CD8-positive, alpha-beta memory T cell (primary cell): Measurements from ENCODE around the gene PTK7. TPM values are rescaled to one million over a fixed set of nuclear protein-coding genes. Genes with fewer than 3 reads are reported as not detected.

Experiments used
- CTCF ChIA-PET: fragments of 350-600 bp; sonication (Branson Sonifier 250); formaldehyde crosslinking; loops from one replicate; lab custom pipeline; 2021; ENCODE audit warnings: antibody characterized with exemption; lab: Charles Lee
- POLR2A ChIA-PET: fragments of 350-600 bp; sonication (Branson Sonifier 250); formaldehyde crosslinking; loops from one replicate; lab custom pipeline; 2021; ENCODE audit warnings: antibody characterized with exemption; lab: Charles Lee
- DNase-seq, 5 donors: peaks; one replicate each; pipeline versions ENCODE4 v3.0.0 to v3.0.0-alpha.2; 2020 to 2022; ENCODE audit warnings: mixed read lengths in 1 of 5
- H3K27ac ChIP-seq: one replicate; pipeline ENCODE4 v1.7.0; 2013; ENCODE audit warnings: low read depth, mild to moderate bottlenecking, low read length, moderate library complexity
- H3K27me3 ChIP-seq: 2 replicates; pipeline ENCODE4 v1.7.0; 2013; ENCODE audit warnings: low read length, mild to moderate bottlenecking; ENCODE audit not compliant: insufficient read depth, poor library complexity, severe bottlenecking
- H3K36me3 ChIP-seq: 2 replicates; pipeline ENCODE4 v1.7.0; 2013; ENCODE audit warnings: mild to moderate bottlenecking, low read length, moderate library complexity; ENCODE audit not compliant: insufficient read depth
- H3K4me1 ChIP-seq: 2 replicates; pipeline ENCODE4 v1.7.0; 2013; ENCODE audit warnings: mild to moderate bottlenecking, low read length, moderate library complexity; ENCODE audit not compliant: insufficient read depth
- H3K4me3 ChIP-seq: 2 replicates; pipeline ENCODE4 v1.7.0; 2013; ENCODE audit warnings: mild to moderate bottlenecking, low read length
- H3K9me3 ChIP-seq: 2 replicates; pipeline ENCODE4 v1.7.0; 2013; ENCODE audit warnings: mild to moderate bottlenecking, low read length
- H3K27ac Mint-ChIP-seq, 8 donors: one replicate each; pipeline ENCODE4 v1.8.0; 2020 to 2021; ENCODE audit warnings: mixed read lengths in 8 of 8, mild to moderate bottlenecking in 6 of 8, inconsistent platforms in 3 of 8, moderate library complexity in 3 of 8
- H3K27me3 Mint-ChIP-seq, 2 donors: one replicate each; pipeline ENCODE4 v1.8.0; 2020 to 2021; ENCODE audit warnings: mixed read lengths in 2 of 2, mild to moderate bottlenecking in 1 of 2, moderate library complexity in 1 of 2
- H3K36me3 Mint-ChIP-seq, 3 donors: one replicate each; pipeline ENCODE4 v1.8.0; 2020 to 2021; ENCODE audit warnings: mixed read lengths in 3 of 3, inconsistent platforms in 1 of 3, mild to moderate bottlenecking in 1 of 3
- H3K4me1 Mint-ChIP-seq, 3 donors: one replicate each; pipeline ENCODE4 v1.8.0; 2020 to 2021; ENCODE audit warnings: mixed read lengths in 3 of 3, inconsistent platforms in 1 of 3, mild to moderate bottlenecking in 1 of 3
- H3K4me3 Mint-ChIP-seq, 7 donors: one replicate each; pipeline ENCODE4 v1.8.0; 2020 to 2021; ENCODE audit warnings: mixed read lengths in 7 of 7, mild to moderate bottlenecking in 6 of 7, moderate library complexity in 4 of 7, inconsistent platforms in 2 of 7
- H3K9me3 Mint-ChIP-seq, 5 donors: one replicate each; pipeline ENCODE4 v1.8.0; 2020 to 2022; ENCODE audit warnings: mixed read lengths in 5 of 5, mild to moderate bottlenecking in 3 of 5, moderate library complexity in 2 of 5, inconsistent platforms in 1 of 5
- polyA plus RNA-seq: library from polyadenylated mRNA; unstranded; fragments of 300-500 nt; fragmentation: Illumina TruSeq; gene quantifications from one replicate; pipeline ENCODE4 v1.2.3, GENCODE V29; 2021
- total RNA-seq, 2 experiments: library from RNA; stranded (reverse); gene quantifications; one replicate each; pipeline ENCODE4 v1.2.3, GENCODE V29; 2021

The PTK7 gene
- total and polyA plus RNA-seq, 3 experiments from 2014 or later, result 1.6 to 1.9 (median 1.6) TPM

DNA sequence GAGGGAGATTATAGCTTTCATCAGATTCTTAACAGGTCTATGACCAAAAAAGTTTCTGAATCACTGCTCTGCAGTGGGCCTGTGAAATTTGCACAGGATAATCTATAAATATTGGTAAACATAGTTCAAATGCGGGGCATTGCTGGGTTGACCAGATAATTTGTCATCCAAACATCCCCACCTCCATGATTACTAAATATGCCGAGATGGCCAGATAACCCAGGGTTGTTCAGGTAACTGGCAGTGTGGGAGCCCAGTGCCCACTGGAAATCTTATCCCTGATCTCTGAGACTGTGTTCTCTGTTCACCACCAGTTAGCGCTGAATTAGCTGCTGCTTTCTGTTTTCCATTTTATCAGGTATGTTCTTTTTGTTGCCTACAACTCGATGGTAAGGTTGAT is 21.4 kb downstream of the PTK7 start:
- no peaks in the 10 kb centered on the region for H3K9me3 Mint-ChIP-seq
- H3K9me3 ChIP-seq, result no peaks in the 10 kb centered on the region
- no peak for DNase-seq
- H3K27ac Mint-ChIP-seq, result no peak overlapping the region
- POLR2A ChIA-PET, result no interaction called here
- no peaks in the 10 kb centered on the region for H3K36me3 Mint-ChIP-seq
- H3K36me3 ChIP-seq, result no peaks in the 10 kb centered on the region
- no peaks in the 10 kb centered on the region for H3K4me1 ChIP-seq
- peaks cover 2 to 3% of the 10 kb centered on the region in 2 donors for H3K27me3 Mint-ChIP-seq
- no peak overlapping the region for H3K27ac ChIP-seq
- CTCF ChIA-PET, result no interaction called here
- H3K27me3 ChIP-seq, result no peaks in the 10 kb centered on the region
- peaks cover 8 to 17% (median 17%) of the 10 kb centered on the region in 3 donors for H3K4me1 Mint-ChIP-seq
- no peak overlapping the region for H3K4me3 Mint-ChIP-seq
- no peak overlapping the region for H3K4me3 ChIP-seq

- no peaks in the 10 kb centered on the region for H3K9me3 Mint-ChIP-seq
- no peaks in the 10 kb centered on the region for H3K27me3 ChIP-seq
- no peak for DNase-seq
- no peaks in the 10 kb centered on the region for H3K36me3 ChIP-seq
- no peaks in the 10 kb centered on the region for H3K4me1 ChIP-seq
- CTCF ChIA-PET, result no interaction called here
- no peak overlapping the region for H3K4me3 Mint-ChIP-seq
- H3K27me3 Mint-ChIP-seq, result peaks cover 2 to 3% of the 10 kb centered on the region in 2 donors
- no peaks in the 10 kb centered on the region for H3K36me3 Mint-ChIP-seq
- no peaks in the 10 kb centered on the region for H3K9me3 ChIP-seq
- no peak overlapping the region for H3K27ac ChIP-seq
- no peak overlapping the region for H3K27ac Mint-ChIP-seq
- no peak overlapping the region for H3K4me3 ChIP-seq
- peaks cover 1 to 5% (median 4%) of the 10 kb centered on the region in 3 donors for H3K4me1 Mint-ChIP-seq
- POLR2A ChIA-PET, result no interaction called here
Measured at GRCh38 chr6:43101497-43101896, 25.4 kb downstream of the PTK7 start.

DNA sequence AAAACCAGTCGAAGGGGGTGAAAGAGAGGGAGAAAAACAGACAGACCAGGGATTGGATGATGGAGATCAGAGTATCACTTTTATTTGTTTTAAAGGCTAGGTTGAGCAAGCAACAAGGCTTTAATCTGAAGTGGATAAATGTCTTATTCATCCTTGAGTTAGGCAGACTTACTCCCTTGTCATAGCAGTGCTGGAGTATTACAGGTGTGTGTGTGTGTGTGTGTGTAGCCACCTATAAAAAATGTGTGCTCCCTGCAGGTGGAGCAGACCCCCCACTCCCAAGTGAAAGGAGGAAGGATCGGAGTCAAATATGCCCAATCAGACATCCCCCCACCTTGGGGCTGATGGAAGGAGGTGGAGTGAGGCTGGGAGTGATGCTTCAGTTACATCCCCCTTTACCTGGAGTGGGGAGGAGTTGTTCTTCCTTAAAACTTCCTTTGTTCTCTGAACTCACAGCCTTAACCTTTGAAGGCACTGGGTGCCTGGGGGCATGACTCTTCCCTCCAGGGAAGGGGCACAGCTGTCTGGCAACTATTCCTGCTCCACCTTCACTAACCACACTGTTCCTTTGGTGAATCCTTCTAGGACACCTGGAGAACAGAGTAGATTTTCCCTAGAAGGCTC is 27.3 kb downstream of the PTK7 start:
- ChIA-PET CTCF (no interaction called here), POLR2A (no interaction called here)
- DNase-seq, result no peak
- no peak overlapping the region for H3K4me3 Mint-ChIP-seq
- no peak overlapping the region for H3K4me3 ChIP-seq
- no peaks in the 10 kb centered on the region for H3K9me3 Mint-ChIP-seq
- H3K27me3 Mint-ChIP-seq, result peaks cover 0 to 3% of the 10 kb centered on the region in 2 donors
- no peaks in the 10 kb centered on the region for H3K4me1 ChIP-seq
- no peaks in the 10 kb centered on the region for H3K9me3 ChIP-seq
- no peak overlapping the region for H3K27ac ChIP-seq
- peaks cover 1 to 5% (median 4%) of the 10 kb centered on the region in 3 donors for H3K4me1 Mint-ChIP-seq
- H3K36me3 Mint-ChIP-seq, result no peaks in the 10 kb centered on the region
- no peaks in the 10 kb centered on the region for H3K36me3 ChIP-seq
- H3K27ac Mint-ChIP-seq, result no peak overlapping the region
- H3K27me3 ChIP-seq, result no peaks in the 10 kb centered on the region

DNA sequence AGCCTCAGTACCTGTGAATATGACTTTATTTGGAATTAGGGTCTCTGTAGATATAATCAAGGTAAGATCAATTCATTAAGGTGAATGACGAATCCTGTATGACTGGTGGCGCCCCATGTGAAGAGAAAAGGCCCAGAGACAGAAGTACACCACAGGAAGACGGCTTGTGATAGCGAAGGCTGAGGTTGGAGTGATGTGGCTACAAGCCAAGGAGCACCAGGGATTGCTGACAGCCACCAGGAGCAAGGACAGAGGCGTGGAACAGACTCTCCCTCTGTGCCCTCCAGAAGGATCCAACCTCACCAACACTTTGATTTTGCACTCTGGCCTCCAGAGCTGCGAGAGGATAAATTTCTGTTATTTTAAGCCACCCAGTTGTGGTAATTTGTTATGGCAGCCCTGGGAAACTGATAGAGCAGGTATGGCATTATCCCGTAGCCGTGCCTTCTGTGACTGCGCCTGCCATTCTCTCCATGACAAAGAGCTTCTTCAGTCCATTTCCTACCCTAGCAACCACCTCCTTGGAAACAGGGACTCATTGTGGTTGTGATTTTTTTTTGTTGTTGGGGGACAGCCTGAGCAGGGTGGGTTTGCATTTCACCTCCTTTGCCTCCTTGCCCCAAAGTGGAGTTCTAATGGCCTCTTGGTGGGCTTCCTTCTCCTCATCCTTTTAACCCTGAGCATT is 29.6 kb downstream of the PTK7 start:
- no peaks in the 10 kb centered on the region for H3K27me3 ChIP-seq
- no peaks in the 10 kb centered on the region for H3K36me3 ChIP-seq
- no peaks in the 10 kb centered on the region for H3K36me3 Mint-ChIP-seq
- no peaks in the 10 kb centered on the region for H3K9me3 Mint-ChIP-seq
- no peak overlapping the region for H3K4me3 Mint-ChIP-seq
- no peak overlapping the region for H3K4me3 ChIP-seq
- peaks cover 0 to under 1% of the 10 kb centered on the region in 2 donors for H3K27me3 Mint-ChIP-seq
- ChIA-PET CTCF (no interaction called here), POLR2A (no interaction called here)
- H3K4me1 Mint-ChIP-seq, result peaks cover 1 to 5% (median 4%) of the 10 kb centered on the region in 3 donors
- DNase-seq, result no peak
- no peaks in the 10 kb centered on the region for H3K9me3 ChIP-seq
- H3K27ac ChIP-seq, result no peak overlapping the region
- H3K27ac Mint-ChIP-seq, result peak overlapping the region in 2 of 8 donors; percentile 10 to 72
- H3K4me1 ChIP-seq, result no peaks in the 10 kb centered on the region

GRCh38 chr6:43107344-43108062 is 31.4 kb downstream of the PTK7 start:
- H3K27me3 ChIP-seq, result no peaks in the 10 kb centered on the region
- Mint-ChIP-seq H3K4me3 (no peak overlapping the region), H3K4me1 (peaks cover 1 to 5% (median 4%) of the 10 kb centered on the region in 3 donors), H3K27me3 (no peaks in the 10 kb centered on the region), H3K36me3 (no peaks in the 10 kb centered on the region), H3K27ac (peak overlapping the region in 1 of 8 donors; percentile 7), H3K9me3 (no peaks in the 10 kb centered on the region)
- no peak overlapping the region for H3K4me3 ChIP-seq
- ChIA-PET POLR2A (no interaction called here), CTCF (interaction anchor here (1.2 kb wide), 1 partner anchor 36 kb away, joined by 4 read pairs; no protein-coding TSS in a partner anchor)
- no peak for DNase-seq
- H3K4me1 ChIP-seq, result no peaks in the 10 kb centered on the region
- no peak overlapping the region for H3K27ac ChIP-seq
- H3K9me3 ChIP-seq, result no peaks in the 10 kb centered on the region
- no peaks in the 10 kb centered on the region for H3K36me3 ChIP-seq

DNA sequence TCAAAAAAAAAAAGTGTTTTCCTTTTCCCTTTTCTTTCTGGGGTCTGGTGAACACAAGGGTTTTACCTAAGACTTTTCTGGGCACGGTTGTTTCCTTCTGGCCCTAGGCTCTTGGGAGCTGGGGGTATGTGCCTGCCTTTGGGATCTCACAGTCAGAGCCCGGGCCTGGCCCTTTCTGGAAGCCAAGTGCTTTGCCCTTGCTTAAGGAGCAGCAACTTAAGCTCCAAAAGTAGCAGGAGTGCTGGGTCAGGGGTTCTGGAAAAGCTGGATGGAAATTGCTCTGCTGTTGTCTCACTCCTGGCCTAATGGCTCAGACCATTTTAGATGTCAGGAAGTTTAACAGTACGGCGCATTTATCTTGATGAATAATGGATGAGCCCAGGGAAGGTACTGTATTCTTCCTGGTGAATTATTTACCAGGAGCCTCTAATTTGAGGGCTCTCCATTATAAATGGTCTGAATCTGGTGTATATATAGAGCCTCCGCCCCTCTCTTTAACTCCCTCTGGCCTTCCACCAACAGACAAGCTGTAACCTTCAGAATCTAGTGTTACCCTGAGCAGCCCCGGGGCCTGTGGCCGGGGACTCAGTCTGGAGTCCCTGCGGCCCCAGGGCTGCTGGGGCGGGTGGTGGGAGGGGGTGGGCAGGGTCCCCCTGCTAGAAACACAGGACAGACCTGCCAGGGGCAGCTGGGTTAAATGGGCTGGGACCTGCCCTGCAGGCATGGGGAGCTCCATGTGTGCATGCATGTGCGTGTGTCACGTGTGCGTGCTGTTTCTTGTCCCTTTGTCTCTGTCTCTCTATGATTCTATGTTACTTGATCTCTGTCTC is 37.5 kb downstream of the PTK7 start:
- POLR2A ChIA-PET, result no interaction called here
- H3K27me3 Mint-ChIP-seq, result peaks cover 0 to 3% of the 10 kb centered on the region in 2 donors
- no peaks in the 10 kb centered on the region for H3K36me3 ChIP-seq
- H3K27ac Mint-ChIP-seq, result peak overlapping the region in 1 of 8 donors; percentile 4
- peaks cover 0 to 1% (median 0%) of the 10 kb centered on the region in 3 donors for H3K36me3 Mint-ChIP-seq
- no peaks in the 10 kb centered on the region for H3K9me3 ChIP-seq
- H3K4me3 Mint-ChIP-seq, result no peak overlapping the region
- CTCF ChIA-PET, result interaction anchor here (1.0 kb wide), 1 partner anchor 11 kb away, joined by 3 read pairs; no protein-coding TSS in a partner anchor
- no peaks in the 10 kb centered on the region for H3K9me3 Mint-ChIP-seq
- no peak for DNase-seq
- no peaks in the 10 kb centered on the region for H3K27me3 ChIP-seq
- H3K4me1 ChIP-seq, result no peaks in the 10 kb centered on the region
- H3K27ac ChIP-seq, result peak overlapping the region; percentile 48
- no peak overlapping the region for H3K4me3 ChIP-seq
- no peaks in the 10 kb centered on the region for H3K4me1 Mint-ChIP-seq

DNA sequence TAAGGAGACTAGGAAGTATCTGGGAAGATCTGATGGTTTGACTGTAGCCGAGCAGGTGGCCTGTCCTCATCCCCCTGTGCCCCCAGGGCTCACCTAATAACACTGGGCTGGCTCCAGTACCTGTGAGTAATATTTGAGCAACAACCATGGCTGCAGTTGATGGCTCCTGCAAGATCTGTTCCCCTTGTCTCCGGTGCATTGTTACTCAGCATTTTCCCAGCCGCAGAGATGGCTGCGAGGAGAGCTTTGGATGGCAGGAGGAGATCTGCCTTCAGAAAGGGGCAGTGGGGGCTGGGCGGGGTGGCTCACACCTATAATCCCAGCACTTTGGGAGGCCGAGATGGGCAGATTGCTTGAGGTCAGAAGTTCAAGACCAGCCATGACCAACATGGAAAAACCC is 39.3 kb downstream of the PTK7 start:
- Histone ChIP-seq H3K9me3 (no peaks in the 10 kb centered on the region), H3K4me1 (no peaks in the 10 kb centered on the region), H3K4me3 (no peak overlapping the region), H3K27ac (no peak overlapping the region), H3K27me3 (no peaks in the 10 kb centered on the region), H3K36me3 (no peaks in the 10 kb centered on the region)
- POLR2A ChIA-PET, result no interaction called here
- no peak for DNase-seq
- CTCF ChIA-PET, result no interaction called here
- Mint-ChIP-seq H3K4me3 (no peak overlapping the region), H3K9me3 (no peaks in the 10 kb centered on the region), H3K27ac (no peak overlapping the region), H3K4me1 (no peaks in the 10 kb centered on the region), H3K27me3 (peaks cover 0 to 3% of the 10 kb centered on the region in 2 donors), H3K36me3 (peaks cover 0 to 1% (median 0%) of the 10 kb centered on the region in 3 donors)
